Tibial nerve (tissue), 4 donors: ENCODE data around the gene SAMD1. TPM values are rescaled to one million over a fixed set of nuclear protein-coding genes. Genes with fewer than 3 reads are reported as not detected.

Experiments used
- DNase-seq, 2 donors: peaks; one replicate each; pipeline ENCODE4 v3.0.0-alpha.2; 2019; ENCODE audit warnings: low spot score in 2 of 2
- H3K27ac ChIP-seq, 4 donors: fragments of 200-600 bp; sonication (generic) in 3 of 4; one replicate each; pipeline ENCODE4 v1.5.1; 2017 to 2019; ENCODE audit warnings: mild to moderate bottlenecking in 1 of 4
- H3K27me3 ChIP-seq, 2 donors: fragments of 200-600 bp; sonication (generic) in 1 of 2; one replicate each; pipeline versions ENCODE4 v1.5.1 to v1.6.0; 2017 to 2019
- H3K36me3 ChIP-seq, 3 donors: fragments of 200-600 bp; sonication (generic); one replicate each; pipeline ENCODE4 v1.5.1; 2018 to 2019
- H3K4me1 ChIP-seq, 4 donors: fragments of 200-600 bp; sonication (generic) in 3 of 4; one replicate each; pipeline ENCODE4 v1.5.1; 2017 to 2019
- H3K4me3 ChIP-seq, 4 donors: fragments of 200-600 bp; sonication (generic) in 3 of 4; one replicate each; pipeline ENCODE4 v1.5.1; 2017 to 2019; ENCODE audit warnings: mild to moderate bottlenecking in 1 of 4, moderate library complexity in 1 of 4
- H3K9me3 ChIP-seq, 4 donors: fragments of 200-600 bp; sonication (generic) in 3 of 4; one replicate each; pipeline ENCODE4 v1.5.1; 2017 to 2019
- CTCF ChIP-seq, 5 experiments: fragments of 200-600 bp in 3 of 5; fragments of 450-650 bp in 2 of 5; sonication (generic) in 3 of 5; IDR thresholded peaks; one replicate each; pipeline ENCODE4 v1.5.1; 2016 to 2019; ENCODE audit warnings: antibody characterized with exemption in 5 of 5, mild to moderate bottlenecking in 3 of 5, moderate library complexity in 2 of 5
- EP300 ChIP-seq, 2 donors: sonication (generic); formaldehyde crosslinking; IDR thresholded peaks; one replicate each; pipeline ENCODE4 v1.6.1; 2017; ENCODE audit warnings: antibody characterized with exemption in 2 of 2, mild to moderate bottlenecking in 1 of 2
- POLR2A ChIP-seq, 2 donors: fragments of 450-650 bp; IDR thresholded peaks; one replicate each; pipeline ENCODE4 v1.6.1; 2017; ENCODE audit warnings: antibody characterized with exemption in 2 of 2, mild to moderate bottlenecking in 2 of 2, moderate library complexity in 2 of 2
- WGBS, 2 donors: methylation state at CpG; one replicate each; pipeline ENCODE4 v1.1.5; 2018; 5-methylcytosine and 5-hydroxymethylcytosine counted together
- total RNA-seq, 4 donors: library from RNA; depleted of rRNA; stranded (reverse); fragments of >200 nt; gene quantifications; one replicate each; pipeline ENCODE4 v1.1.0, GENCODE V29; 2016

SAMD1 gene
- total RNA-seq, 4 donors from 2014 or later = 5.9 to 31.4 (median 19.0) TPM

GRCh38 chr19:14111486-14111885 lies 20.9 kb upstream of the SAMD1 start:
- H3K4me1 ChIP-seq = peaks cover 0 to 76% (median 36%) of the 10 kb centered on the region in 4 donors
- H3K9me3 ChIP-seq = no peaks in the 10 kb centered on the region
- peak overlapping the region in 1 of 4 donors; percentile 99 for H3K27ac ChIP-seq
- no peak for DNase-seq
- TF ChIP-seq EP300 (IDR thresholded peaks at IDR 0.05) = no peak
- no peak for TF ChIP-seq POLR2A (IDR thresholded peaks at IDR 0.05)
- no peak for TF ChIP-seq CTCF (IDR thresholded peaks at IDR 0.05)
- 100% methylated on average over 1 of the region's 1 CpG for WGBS, 2 donors
- no peak overlapping the region for H3K4me3 ChIP-seq
- H3K27me3 ChIP-seq = no peaks in the 10 kb centered on the region
- peaks cover 0 to 15% (median 0%) of the 10 kb centered on the region in 3 donors for H3K36me3 ChIP-seq

GRCh38 chr19:14110650-14111049 lies 20.1 kb upstream of the SAMD1 start:
- Histone ChIP-seq H3K36me3 (peaks cover 0 to 24% (median 2%) of the 10 kb centered on the region in 3 donors), H3K27me3 (no peaks in the 10 kb centered on the region), H3K4me1 (peaks cover 0 to 67% (median 28%) of the 10 kb centered on the region in 4 donors), H3K4me3 (no peak overlapping the region), H3K9me3 (no peaks in the 10 kb centered on the region), H3K27ac (no peak overlapping the region)
- DNase-seq = no peak
- TF ChIP-seq EP300 (IDR thresholded peaks at IDR 0.05) (no peak), POLR2A (IDR thresholded peaks at IDR 0.05) (no peak), CTCF (IDR thresholded peaks at IDR 0.05) (no peak)
- WGBS, 2 donors = 37 to 55% methylated on average over 2 of the region's 2 CpGs

- DNase-seq = no peak
- Histone ChIP-seq H3K36me3 (peaks cover 0 to 52% (median 2%) of the 10 kb centered on the region in 3 donors), H3K27me3 (no peaks in the 10 kb centered on the region), H3K4me1 (peaks cover 0 to 39% (median 11%) of the 10 kb centered on the region in 4 donors), H3K4me3 (no peak overlapping the region), H3K27ac (peak overlapping the region in 1 of 4 donors; percentile 44), H3K9me3 (no peaks in the 10 kb centered on the region)
- 63 to 73% methylated on average over 22 to 23 of the region's 23 CpGs for WGBS, 2 donors
- TF ChIP-seq CTCF (IDR thresholded peaks at IDR 0.05) (no peak), EP300 (IDR thresholded peaks at IDR 0.05) (no peak), POLR2A (IDR thresholded peaks at IDR 0.05) (no peak)
Observed at GRCh38 chr19:14107581-14108461, 17.3 kb upstream of the SAMD1 start.

GRCh38 chr19:14106840-14107239 lies 16.3 kb upstream of the SAMD1 start:
- H3K27ac ChIP-seq = peak overlapping the region in 1 of 4 donors; percentile 44
- no peak overlapping the region for H3K4me3 ChIP-seq
- H3K9me3 ChIP-seq = no peaks in the 10 kb centered on the region
- TF ChIP-seq POLR2A (IDR thresholded peaks at IDR 0.05) = no peak
- no peak for TF ChIP-seq EP300 (IDR thresholded peaks at IDR 0.05)
- no peak for TF ChIP-seq CTCF (IDR thresholded peaks at IDR 0.05)
- WGBS, 2 donors = 55 to 57% methylated on average over 5 to 13 of the region's 16 CpGs
- H3K4me1 ChIP-seq = peaks cover 0 to 36% (median 2%) of the 10 kb centered on the region in 4 donors
- H3K27me3 ChIP-seq = no peaks in the 10 kb centered on the region
- H3K36me3 ChIP-seq = peaks cover 0 to 62% (median 2%) of the 10 kb centered on the region in 3 donors
- no peak for DNase-seq

GRCh38 chr19:14105680-14106079 lies 15.1 kb upstream of the SAMD1 start:
- TF ChIP-seq CTCF (IDR thresholded peaks at IDR 0.05) (no peak), POLR2A (IDR thresholded peaks at IDR 0.05) (no peak), EP300 (IDR thresholded peaks at IDR 0.05) (no peak)
- H3K27me3 ChIP-seq = no peaks in the 10 kb centered on the region
- H3K4me3 ChIP-seq = no peak overlapping the region
- H3K9me3 ChIP-seq = no peaks in the 10 kb centered on the region
- H3K27ac ChIP-seq = no peak overlapping the region
- peaks cover 2 to 74% (median 7%) of the 10 kb centered on the region in 3 donors for H3K36me3 ChIP-seq
- H3K4me1 ChIP-seq = peaks cover 0 to 25% (median 0%) of the 10 kb centered on the region in 4 donors
- no peak for DNase-seq
- WGBS, 2 donors = 73 to 83% methylated on average over 8 of the region's 8 CpGs
